Vagina (tissue), 2 donors: ENCODE measurements around the gene HNMT. TPM values are rescaled to one million over a fixed set of nuclear protein-coding genes. Genes with fewer than 3 reads are reported as not detected.
A peak's percentile ranks its signal among the peaks of the same experiment; 100 is the strongest.

Experiments used
- DNase-seq, 2 donors: peaks; one replicate each; pipeline ENCODE4 v3.0.0-alpha.2; 2017; ENCODE audit errors: extremely low spot score in 2 of 2
- H3K27ac ChIP-seq: fragments of 200-600 bp; sonication (generic); one replicate; pipeline ENCODE4 v1.5.1; 2019
- H3K27me3 ChIP-seq: fragments of 200-600 bp; sonication (generic); one replicate; pipeline ENCODE4 v1.5.1; 2019
- H3K36me3 ChIP-seq, 2 donors: fragments of 200-600 bp; sonication (generic); one replicate each; pipeline ENCODE4 v1.5.1; 2017 to 2019
- H3K4me1 ChIP-seq: fragments of 200-600 bp; sonication (generic); one replicate; pipeline ENCODE4 v1.5.1; 2019
- H3K4me3 ChIP-seq, 2 donors: fragments of 200-600 bp; sonication (generic); 1 replicate in 1 of 2; 2 replicates in 1 of 2; pipeline ENCODE4 v1.5.1; 2016 to 2019
- H3K9me3 ChIP-seq: fragments of 200-600 bp; sonication (generic); one replicate; pipeline ENCODE4 v1.5.1; 2019
- CTCF ChIP-seq, 3 experiments: fragments of 450-650 bp in 2 of 3; fragments of 200-600 bp in 1 of 3; sonication (generic) in 1 of 3; IDR thresholded peaks; one replicate each; pipeline ENCODE4 v1.5.1; 2017 to 2019; ENCODE audit warnings: antibody characterized with exemption in 3 of 3, mild to moderate bottlenecking in 2 of 3, moderate library complexity in 2 of 3
- POLR2A ChIP-seq, 2 donors: fragments of 450-650 bp; IDR thresholded peaks; one replicate each; pipeline ENCODE4 v1.6.1; 2017; ENCODE audit warnings: antibody characterized with exemption in 2 of 2, mild to moderate bottlenecking in 2 of 2, moderate library complexity in 2 of 2
- POLR2AphosphoS5 ChIP-seq, 2 donors: sonication (generic); formaldehyde crosslinking; IDR thresholded peaks; one replicate each; pipeline ENCODE4 v1.9.0; 2017; ENCODE audit warnings: antibody characterized with exemption in 2 of 2, mild to moderate bottlenecking in 2 of 2, low read depth in 1 of 2; ENCODE audit not compliant: insufficient read depth in 1 of 2
- intact Hi-C: fragments of 100-400 bp; cut with DNase I; formaldehyde crosslinking; loops from one replicate; pipeline ENCODE4 v1.15.1; 2023
- total RNA-seq: library from RNA; depleted of rRNA; stranded (reverse); fragments of >200 nt; gene quantifications from one replicate; pipeline ENCODE4 v1.2.3, GENCODE V29; 2016

HNMT gene
- total RNA-seq, 1 donor from 2014 or later = 18.9 TPM

- Histone ChIP-seq H3K4me3 (no peak overlapping the region), H3K4me1 (no peaks in the 10 kb centered on the region), H3K27me3 (no peaks in the 10 kb centered on the region), H3K9me3 (no peaks in the 10 kb centered on the region), H3K36me3 (no peaks in the 10 kb centered on the region), H3K27ac (no peak overlapping the region)
- TF ChIP-seq POLR2AphosphoS5 (IDR thresholded peaks at IDR 0.05; ENCODE audit: insufficient read depth in 1 of 2, low read depth in 1 of 2) = no peak
- no peak for TF ChIP-seq POLR2A (IDR thresholded peaks at IDR 0.05)
- TF ChIP-seq CTCF (IDR thresholded peaks at IDR 0.05) = no peak
- no peak for DNase-seq
- intact Hi-C loops = no loop called here
These were observed 12.7 kb upstream of the HNMT start for GRCh38 chr2:137951586-137951985.

- TF ChIP-seq POLR2AphosphoS5 (IDR thresholded peaks at IDR 0.05; ENCODE audit: insufficient read depth in 1 of 2, low read depth in 1 of 2) = no peak
- TF ChIP-seq CTCF (IDR thresholded peaks at IDR 0.05) = no peak
- no peak for TF ChIP-seq POLR2A (IDR thresholded peaks at IDR 0.05)
- intact Hi-C loops = no loop called here
- Histone ChIP-seq H3K9me3 (no peaks in the 10 kb centered on the region), H3K36me3 (no peaks in the 10 kb centered on the region), H3K27me3 (no peaks in the 10 kb centered on the region), H3K27ac (no peak overlapping the region), H3K4me3 (peak overlapping the region in 1 of 2 donors; percentile 10), H3K4me1 (no peaks in the 10 kb centered on the region)
- DNase-seq = no peak
These were observed 11.6 kb upstream of the HNMT start for GRCh38 chr2:137952586-137953129.

- no peaks in the 10 kb centered on the region for H3K36me3 ChIP-seq
- DNase-seq = no peak
These were observed 8.7 kb upstream of the HNMT start for GRCh38 chr2:137955536-137955935.

GRCh38 chr2:137957033-137957432 lies 7.2 kb upstream of the HNMT start:
- H3K4me3 ChIP-seq = no peak overlapping the region
- H3K27me3 ChIP-seq = no peaks in the 10 kb centered on the region
- H3K36me3 ChIP-seq = no peaks in the 10 kb centered on the region
- no peak for TF ChIP-seq CTCF (IDR thresholded peaks at IDR 0.05)
- TF ChIP-seq POLR2AphosphoS5 (IDR thresholded peaks at IDR 0.05; ENCODE audit: insufficient read depth in 1 of 2, low read depth in 1 of 2) = no peak
- no peak for TF ChIP-seq POLR2A (IDR thresholded peaks at IDR 0.05)
- intact Hi-C loops = no loop called here
- no peaks in the 10 kb centered on the region for H3K9me3 ChIP-seq
- H3K4me1 ChIP-seq = no peaks in the 10 kb centered on the region
- H3K27ac ChIP-seq = no peak overlapping the region
- no peak for DNase-seq

More at GRCh38 chr2:137955536-137955935, 8.7 kb upstream of the HNMT start:
- Histone ChIP-seq H3K27me3 (no peaks in the 10 kb centered on the region), H3K9me3 (no peaks in the 10 kb centered on the region), H3K27ac (no peak overlapping the region), H3K4me1 (no peaks in the 10 kb centered on the region), H3K4me3 (no peak overlapping the region)
- intact Hi-C loops = no loop called here
- TF ChIP-seq POLR2AphosphoS5 (IDR thresholded peaks at IDR 0.05; ENCODE audit: insufficient read depth in 1 of 2, low read depth in 1 of 2) (no peak), CTCF (IDR thresholded peaks at IDR 0.05) (no peak), POLR2A (IDR thresholded peaks at IDR 0.05) (no peak)

- Histone ChIP-seq H3K4me1 (no peaks in the 10 kb centered on the region), H3K36me3 (no peaks in the 10 kb centered on the region), H3K9me3 (no peaks in the 10 kb centered on the region), H3K27me3 (no peaks in the 10 kb centered on the region), H3K27ac (no peak overlapping the region), H3K4me3 (no peak overlapping the region)
- no peak for DNase-seq
- no peak for TF ChIP-seq POLR2AphosphoS5 (IDR thresholded peaks at IDR 0.05; ENCODE audit: insufficient read depth in 1 of 2, low read depth in 1 of 2)
- no peak for TF ChIP-seq POLR2A (IDR thresholded peaks at IDR 0.05)
- TF ChIP-seq CTCF (IDR thresholded peaks at IDR 0.05) = no peak
- intact Hi-C loops = no loop called here
These were observed 5.1 kb upstream of the HNMT start for GRCh38 chr2:137959166-137959565.
